Measurements from ENCODE around the gene ADA. TPM values are rescaled to one million over a fixed set of nuclear protein-coding genes. Genes with fewer than 3 reads are reported as not detected.
"Not testable (repeated sequence)": the region's sequence is repeated elsewhere in the genome, so short reads cannot be mapped to it uniquely, and the experiment has no call there.

Gene ADA
- total RNA-seq, 1 experiment from 2014 or later = 9.6 TPM

DNA sequence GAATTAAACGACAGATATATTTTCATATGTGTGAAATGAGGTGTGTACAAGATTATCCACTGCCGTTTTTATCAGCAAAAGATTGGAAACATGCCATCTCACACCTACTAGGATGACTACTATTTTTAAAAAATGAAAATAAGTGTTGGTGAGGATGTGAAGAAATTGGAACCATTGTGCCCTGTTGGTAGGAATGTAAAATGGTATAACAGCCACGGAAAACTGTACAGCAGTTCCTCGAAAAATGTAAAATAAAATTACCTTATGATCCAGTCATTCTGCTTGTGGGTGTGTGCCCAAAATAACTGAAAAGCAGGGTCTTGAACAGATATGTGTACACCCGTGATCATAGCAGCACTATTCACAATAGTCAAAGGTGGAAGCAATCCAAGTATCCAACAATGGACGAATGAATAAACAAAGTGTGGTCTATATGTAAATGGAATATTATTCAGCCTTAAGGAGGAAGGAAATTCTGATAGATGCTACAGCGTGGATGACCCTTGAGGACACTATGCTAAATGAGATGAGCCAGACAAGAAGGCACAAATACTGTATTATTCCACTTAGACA is 36.6 kb upstream of the ADA start:
- DNase-seq (ENCODE audit: low read depth in 1 of 2, low spot score in 2 of 2) = no peak
- H3K9me3 ChIP-seq (replicated peaks) = 0 out of 2 replicates have a peak, but pooled peaks cover 3% of the 10 kb centered on the region
- H3K4me3 ChIP-seq = no peak overlapping the region
- H3K4me1 ChIP-seq (replicated peaks) = peaks cover 16% of the 10 kb centered on the region
- no peaks in the 10 kb centered on the region for H3K27me3 ChIP-seq (replicated peaks)
- H3K36me3 ChIP-seq = no peaks in the 10 kb centered on the region
- no peak overlapping the region for H3K27ac ChIP-seq

DNA sequence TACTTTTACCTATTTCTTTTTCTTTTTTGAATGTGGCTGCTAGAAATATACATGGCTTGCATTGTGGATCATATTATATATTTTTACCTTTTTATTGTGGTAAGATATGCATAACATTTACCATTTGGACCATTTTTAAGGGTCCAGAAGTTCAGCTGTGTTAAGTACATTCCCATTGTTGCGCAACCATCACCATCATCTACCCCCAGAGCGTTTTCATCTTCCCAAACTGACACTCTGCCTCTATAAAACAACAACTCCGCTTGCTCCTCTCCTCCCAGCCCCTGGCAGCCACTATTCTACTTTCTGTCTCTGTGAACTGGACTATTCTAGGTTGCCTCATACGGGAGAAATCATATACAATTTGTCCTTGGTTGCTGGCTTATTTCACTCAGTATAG is 35.4 kb upstream of the ADA start:
- Histone ChIP-seq H3K27ac (no peak overlapping the region), H3K4me3 (no peak overlapping the region), H3K9me3 (replicated peaks) (0 out of 2 replicates have a peak, but pooled peaks cover 3% of the 10 kb centered on the region), H3K27me3 (replicated peaks) (no peaks in the 10 kb centered on the region), H3K36me3 (no peaks in the 10 kb centered on the region), H3K4me1 (replicated peaks) (peaks cover 7% of the 10 kb centered on the region)
- no peak for DNase-seq (ENCODE audit: low read depth in 1 of 2, low spot score in 2 of 2)

DNA sequence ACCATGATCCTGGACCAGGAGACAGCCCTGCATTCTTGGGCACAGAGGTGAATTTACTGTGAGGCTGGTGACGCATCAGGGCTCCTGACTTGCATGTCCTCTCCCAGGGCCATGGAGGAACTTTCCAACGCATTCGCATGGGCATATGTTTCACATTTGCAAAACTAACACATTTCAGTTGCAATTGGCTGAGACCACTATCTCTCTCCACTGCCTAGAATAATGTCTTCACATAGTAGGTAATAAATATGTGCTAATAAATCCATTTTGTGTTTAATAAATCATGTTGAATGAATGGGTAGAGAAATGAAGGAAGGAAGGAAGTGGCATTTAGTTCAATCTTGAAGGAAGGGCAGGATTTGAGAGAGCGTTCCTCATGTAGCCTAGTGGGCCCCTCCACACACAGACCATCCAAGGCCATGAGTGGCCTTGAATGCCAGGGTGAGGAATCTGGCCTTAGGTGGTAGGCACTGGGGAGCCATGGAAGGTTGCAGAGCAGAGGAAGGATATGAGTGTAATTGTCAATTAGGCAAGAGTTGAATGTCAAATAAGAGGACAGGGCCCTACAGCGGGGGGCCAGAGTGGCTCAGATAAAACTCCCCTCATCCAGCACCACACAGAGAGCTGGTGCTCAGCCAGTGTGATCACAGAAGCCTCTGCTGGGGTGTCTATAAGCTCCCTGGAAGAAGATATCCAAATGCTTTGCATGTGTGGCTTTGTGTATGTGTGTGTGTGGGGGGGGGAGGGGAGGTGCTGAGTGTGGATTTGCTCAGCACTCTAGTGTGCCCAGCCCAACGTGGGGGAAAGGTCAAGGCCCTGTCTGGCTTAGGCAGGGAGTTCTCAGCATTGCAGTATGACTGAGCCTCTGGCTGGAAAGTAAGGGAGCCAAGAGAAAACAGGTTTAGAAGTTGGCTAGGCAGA is 32.8 kb upstream of the ADA start:
- 0 out of 2 replicates have a peak, but pooled peaks cover 3% of the 10 kb centered on the region for H3K9me3 ChIP-seq (replicated peaks)
- no peak for DNase-seq (ENCODE audit: low read depth in 1 of 2, low spot score in 2 of 2)
- H3K4me3 ChIP-seq = no peak overlapping the region
- H3K4me1 ChIP-seq (replicated peaks) = peaks cover 7% of the 10 kb centered on the region
- no peaks in the 10 kb centered on the region for H3K27me3 ChIP-seq (replicated peaks)
- no peaks in the 10 kb centered on the region for H3K36me3 ChIP-seq
- H3K27ac ChIP-seq = no peak overlapping the region

DNA sequence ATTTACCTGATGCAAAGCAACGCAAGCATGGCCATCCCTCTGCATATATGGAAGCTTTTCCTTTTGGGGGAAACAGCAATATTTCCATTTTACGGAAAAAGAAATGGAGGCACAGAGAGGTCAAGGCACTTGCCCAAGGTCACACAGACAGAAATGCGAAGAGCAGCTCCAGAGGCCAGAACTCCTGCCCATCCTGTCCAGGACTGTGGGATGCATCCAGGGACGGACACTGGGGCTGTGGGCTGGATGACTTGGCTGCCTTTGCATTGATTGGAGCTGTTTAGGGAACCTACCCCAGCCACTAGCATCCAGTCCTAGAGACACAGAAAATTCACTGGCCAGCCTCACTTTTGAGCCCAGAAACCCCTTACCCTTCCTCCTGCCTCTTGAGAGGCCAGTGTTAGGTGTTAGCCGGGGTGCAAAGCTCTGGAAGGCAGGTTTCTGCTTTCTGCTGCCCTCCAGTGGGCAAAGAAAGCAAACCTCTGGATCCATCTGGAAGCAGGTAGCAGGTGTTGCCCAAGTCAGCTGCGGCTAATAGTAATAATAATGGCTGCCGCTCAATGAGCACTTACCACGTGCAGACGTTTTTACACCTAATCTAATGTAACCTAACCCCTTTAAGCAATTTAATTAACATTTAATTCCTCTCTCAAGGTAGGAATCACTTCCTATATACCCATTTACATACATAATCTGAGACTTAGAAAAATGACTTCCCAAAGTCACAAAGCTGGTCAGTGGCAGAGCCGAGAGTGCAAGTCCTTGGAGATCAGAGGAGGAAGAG is 32.0 kb upstream of the ADA start:
- DNase-seq (ENCODE audit: low read depth in 1 of 2, low spot score in 2 of 2) = no peak
- H3K4me3 ChIP-seq = no peak overlapping the region
- H3K27me3 ChIP-seq (replicated peaks) = no peaks in the 10 kb centered on the region
- 0 out of 2 replicates have a peak, but pooled peaks cover 3% of the 10 kb centered on the region for H3K9me3 ChIP-seq (replicated peaks)
- H3K27ac ChIP-seq = no peak overlapping the region
- H3K4me1 ChIP-seq (replicated peaks) = peaks cover 6% of the 10 kb centered on the region
- no peaks in the 10 kb centered on the region for H3K36me3 ChIP-seq

DNA sequence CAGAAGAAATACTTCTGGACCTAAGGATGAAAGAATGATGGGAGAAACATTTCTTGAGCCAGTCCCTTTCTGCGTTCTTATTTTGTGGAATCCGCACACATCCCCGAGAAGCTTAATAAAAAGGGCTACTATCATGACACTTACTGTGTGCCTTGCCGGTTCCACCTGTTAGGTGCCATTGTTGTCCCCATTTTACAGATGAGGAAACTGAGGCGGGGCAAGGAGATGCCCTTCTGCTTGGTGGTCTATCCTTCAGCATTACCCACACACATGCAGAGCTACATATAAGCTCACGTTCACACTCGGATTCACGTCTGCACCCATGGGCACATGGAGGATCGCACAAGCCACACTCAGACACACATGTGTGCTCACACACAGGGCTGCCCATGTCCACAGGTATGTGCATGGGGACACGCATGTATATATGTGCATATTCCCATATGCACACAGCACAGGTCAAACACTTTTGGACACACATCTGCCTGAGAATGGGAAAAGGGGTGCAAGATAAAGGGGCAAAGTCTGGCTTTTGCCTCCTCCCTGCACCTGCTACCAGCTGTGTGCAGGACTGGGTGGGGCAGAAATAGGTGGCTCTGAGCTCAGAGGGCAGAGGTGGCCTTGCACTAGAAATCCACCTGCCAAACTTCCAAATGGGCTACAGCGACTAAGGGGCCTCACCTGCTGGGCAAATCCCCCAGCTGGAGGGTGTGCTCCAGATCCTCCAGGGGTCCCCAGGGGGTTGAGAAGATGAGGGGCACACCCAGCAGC is 30.5 kb upstream of the ADA start:
- Histone ChIP-seq H3K27ac (no peak overlapping the region), H3K4me1 (replicated peaks) (no peaks in the 10 kb centered on the region), H3K4me3 (no peak overlapping the region), H3K36me3 (no peaks in the 10 kb centered on the region), H3K27me3 (replicated peaks) (no peaks in the 10 kb centered on the region), H3K9me3 (replicated peaks) (no peaks in the 10 kb centered on the region)
- no peak for DNase-seq (ENCODE audit: low read depth in 1 of 2, low spot score in 2 of 2)

DNA sequence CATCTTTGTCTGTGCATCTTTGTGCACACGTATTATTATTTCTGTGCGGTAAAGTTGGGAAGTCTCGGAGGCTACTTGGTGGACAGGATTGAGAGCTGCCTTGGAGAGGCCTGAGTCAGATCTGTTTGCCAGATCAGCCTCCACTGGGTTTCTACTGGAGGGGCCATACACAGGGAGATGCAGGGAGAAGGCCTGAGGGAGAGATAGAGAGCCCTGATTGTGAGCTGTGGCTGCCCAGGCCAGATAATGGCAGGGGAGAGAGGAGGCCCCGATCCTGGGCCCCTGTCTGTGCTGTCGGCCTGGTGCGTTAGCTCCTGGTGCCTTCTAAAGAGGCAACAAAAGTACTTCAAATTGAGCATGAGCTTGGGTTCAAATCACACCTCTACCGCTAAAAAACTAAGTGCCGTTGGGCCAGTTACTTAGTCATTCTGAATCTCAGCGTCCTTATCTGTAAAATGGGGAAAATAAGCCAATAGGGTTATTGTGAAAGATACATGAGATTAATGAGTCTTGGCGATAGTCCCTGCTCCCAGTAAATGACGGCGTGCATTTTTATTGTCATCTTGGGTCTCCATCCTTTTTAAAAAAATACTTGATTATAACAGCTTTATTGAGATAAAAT is 27.6 kb upstream of the ADA start:
- Histone ChIP-seq H3K4me1 (replicated peaks) (no peaks in the 10 kb centered on the region), H3K27me3 (replicated peaks) (no peaks in the 10 kb centered on the region), H3K27ac (no peak overlapping the region), H3K36me3 (no peaks in the 10 kb centered on the region), H3K9me3 (replicated peaks) (no peaks in the 10 kb centered on the region), H3K4me3 (no peak overlapping the region)
- no peak for DNase-seq (ENCODE audit: low read depth in 1 of 2, low spot score in 2 of 2)

DNA sequence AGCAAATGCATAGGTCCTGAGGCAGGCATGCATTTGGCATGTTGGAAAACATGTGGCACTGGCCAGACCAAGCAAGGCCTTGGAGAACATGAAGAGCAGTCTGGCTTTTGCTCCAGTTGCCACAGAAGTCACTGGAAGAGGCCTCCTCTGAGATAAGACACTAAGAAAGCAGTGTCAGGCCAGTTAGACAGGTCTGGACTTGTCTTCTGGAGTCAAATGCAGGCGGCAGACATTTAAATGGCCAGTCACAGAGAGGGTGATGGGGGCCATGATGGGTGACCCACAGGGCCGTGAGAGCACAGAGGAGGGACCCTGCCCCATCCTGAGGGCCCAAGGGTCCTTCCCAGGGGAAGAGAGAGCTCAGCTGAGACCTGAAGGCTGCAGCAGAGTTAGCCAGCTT is 26.7 kb upstream of the ADA start:
- DNase-seq (ENCODE audit: low read depth in 1 of 2, low spot score in 2 of 2) = no peak
- H3K9me3 ChIP-seq (replicated peaks) = no peaks in the 10 kb centered on the region
- no peaks in the 10 kb centered on the region for H3K36me3 ChIP-seq
- no peaks in the 10 kb centered on the region for H3K4me1 ChIP-seq (replicated peaks)
- H3K27ac ChIP-seq = no peak overlapping the region
- no peaks in the 10 kb centered on the region for H3K27me3 ChIP-seq (replicated peaks)
- H3K4me3 ChIP-seq = no peak overlapping the region

DNA sequence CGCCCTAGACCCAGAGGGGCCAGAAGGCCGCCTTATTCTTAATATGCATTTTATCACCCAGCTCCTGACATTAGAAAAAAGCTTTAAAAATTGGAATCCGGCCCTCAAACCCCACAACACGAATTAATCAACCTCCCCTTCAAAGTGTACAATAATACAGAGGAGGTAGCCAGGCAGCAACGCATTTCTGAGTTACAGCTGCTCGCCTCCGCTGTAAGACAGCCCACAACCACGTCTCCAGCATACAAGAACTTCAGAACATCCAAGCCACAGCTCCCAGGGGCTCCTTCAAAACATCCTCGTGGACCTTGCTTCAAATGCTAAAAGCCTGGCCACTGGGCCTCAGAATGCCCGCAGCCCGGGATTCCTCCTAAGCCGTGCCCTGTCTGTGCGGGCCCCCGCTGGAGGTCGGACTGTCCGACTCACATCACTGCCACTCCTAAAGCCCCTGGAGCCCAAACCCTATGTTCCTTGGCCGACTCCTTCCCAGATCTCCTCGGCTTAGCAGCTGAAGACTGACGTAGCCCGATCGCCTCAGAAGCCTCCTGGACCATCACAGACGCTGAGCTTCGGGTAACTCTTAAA is 20.9 kb upstream of the ADA start:
- DNase-seq (ENCODE audit: low read depth in 1 of 2, low spot score in 2 of 2); H3K4me1 ChIP-seq (replicated peaks): not testable (repeated sequence)

DNA sequence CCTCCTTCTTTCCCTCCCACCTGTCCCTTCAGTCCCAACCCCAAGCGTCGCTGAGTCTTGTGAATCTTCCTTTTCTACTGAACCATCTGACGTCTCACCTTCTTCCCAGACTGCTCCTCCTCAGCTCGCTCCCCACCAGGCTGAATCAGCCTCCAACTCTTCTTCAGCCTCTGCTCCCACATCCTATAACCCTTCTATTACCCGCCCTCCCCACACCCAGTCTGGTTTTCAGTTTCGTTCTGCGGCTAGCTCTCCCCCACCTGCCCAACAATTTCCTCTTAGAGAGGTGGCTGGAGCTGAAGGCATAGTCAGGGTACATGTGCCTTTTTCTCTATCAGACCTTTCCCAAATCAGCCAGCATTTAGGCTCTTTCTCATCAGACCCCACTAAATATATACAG is 20.0 kb upstream of the ADA start:
- not testable (repeated sequence) for H3K4me1 ChIP-seq (replicated peaks); H3K36me3 ChIP-seq; H3K4me3 ChIP-seq; H3K27ac ChIP-seq; H3K27me3 ChIP-seq (replicated peaks); DNase-seq (ENCODE audit: low read depth in 1 of 2, low spot score in 2 of 2); H3K9me3 ChIP-seq (replicated peaks)

More for the DNA sequence above, 20.9 kb upstream of the ADA start:
- not testable (repeated sequence) for H3K9me3 ChIP-seq (replicated peaks); H3K4me3 ChIP-seq; H3K36me3 ChIP-seq; H3K27ac ChIP-seq; H3K27me3 ChIP-seq (replicated peaks)

DNA sequence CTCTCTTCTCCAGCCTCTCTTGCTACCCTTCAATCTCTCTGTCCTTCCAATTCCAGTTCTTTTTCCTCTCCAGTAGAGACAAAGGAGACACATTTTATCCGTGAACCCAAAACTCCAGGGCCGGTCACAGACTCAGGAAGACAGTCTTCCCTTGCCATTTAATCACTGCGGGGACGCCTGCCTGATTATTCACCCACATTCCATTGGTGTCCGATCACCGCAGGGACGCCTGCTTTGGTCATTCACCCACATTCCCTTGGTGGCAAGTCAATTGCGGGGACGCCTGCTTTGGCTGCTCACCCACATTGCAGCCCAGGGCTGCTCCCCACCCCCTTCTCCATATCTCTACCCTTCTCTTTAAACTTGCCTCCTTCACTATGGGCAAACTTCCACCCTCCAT is 19.4 kb upstream of the ADA start:
- peak; percentile 50 to 79 for DNase-seq (ENCODE audit: low read depth in 1 of 2, low spot score in 2 of 2)
- not testable (repeated sequence) for H3K4me1 ChIP-seq (replicated peaks); H3K9me3 ChIP-seq (replicated peaks); H3K4me3 ChIP-seq; H3K27me3 ChIP-seq (replicated peaks); H3K36me3 ChIP-seq
- H3K27ac ChIP-seq = peak overlapping the region; percentile 29; the same call in 1 of the 2 replicates

DNA sequence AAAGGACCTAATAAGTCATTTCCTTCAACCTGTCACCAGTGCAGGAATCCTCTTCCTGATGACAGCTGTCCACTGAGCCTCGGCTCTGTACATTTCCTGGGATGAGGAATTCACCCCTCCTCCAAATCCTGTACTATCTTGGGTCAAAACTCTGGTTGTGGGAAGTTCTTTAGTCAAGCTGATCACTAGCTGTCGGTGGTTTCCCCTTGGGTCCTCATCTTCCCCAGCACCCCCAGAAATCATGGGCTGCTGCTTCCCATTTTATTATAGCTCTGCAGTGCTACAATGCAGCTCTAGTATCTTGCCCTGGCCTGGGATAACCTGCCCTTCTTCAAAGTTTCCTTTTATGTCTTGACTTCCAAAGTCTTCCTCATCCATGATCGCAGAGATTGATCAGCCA is 14.6 kb upstream of the ADA start:
- Histone ChIP-seq H3K9me3 (replicated peaks) (no peaks in the 10 kb centered on the region), H3K4me1 (replicated peaks) (peaks cover 7% of the 10 kb centered on the region), H3K27me3 (replicated peaks) (no peaks in the 10 kb centered on the region), H3K36me3 (no peaks in the 10 kb centered on the region), H3K4me3 (no peak overlapping the region), H3K27ac (no peak overlapping the region)
- no peak for DNase-seq (ENCODE audit: low read depth in 1 of 2, low spot score in 2 of 2)

DNA sequence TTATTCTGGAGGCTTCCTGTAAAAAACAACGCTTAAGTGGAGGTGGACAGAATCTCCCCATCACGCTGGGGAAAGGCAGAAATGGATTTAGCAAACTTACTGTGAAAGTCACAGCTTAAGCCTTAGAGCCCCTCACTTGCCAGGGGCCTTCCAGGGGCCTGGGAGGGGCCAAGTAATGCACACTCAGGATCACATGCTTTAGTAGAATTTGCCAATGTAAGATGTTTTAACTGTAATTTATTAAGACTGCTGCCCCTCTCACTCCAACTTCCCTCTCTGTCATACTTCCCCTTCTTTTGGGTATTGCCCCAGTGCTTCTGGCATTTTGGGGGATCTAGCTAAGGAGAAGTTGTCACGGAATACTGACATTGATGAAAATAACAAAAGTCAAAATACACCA is 12.6 kb upstream of the ADA start:
- no peaks in the 10 kb centered on the region for H3K4me1 ChIP-seq (replicated peaks)
- H3K4me3 ChIP-seq = no peak overlapping the region
- no peak overlapping the region for H3K27ac ChIP-seq
- DNase-seq (ENCODE audit: low read depth in 1 of 2, low spot score in 2 of 2) = no peak
- no peaks in the 10 kb centered on the region for H3K27me3 ChIP-seq (replicated peaks)
- H3K9me3 ChIP-seq (replicated peaks) = no peaks in the 10 kb centered on the region
- H3K36me3 ChIP-seq = no peaks in the 10 kb centered on the region

DNA sequence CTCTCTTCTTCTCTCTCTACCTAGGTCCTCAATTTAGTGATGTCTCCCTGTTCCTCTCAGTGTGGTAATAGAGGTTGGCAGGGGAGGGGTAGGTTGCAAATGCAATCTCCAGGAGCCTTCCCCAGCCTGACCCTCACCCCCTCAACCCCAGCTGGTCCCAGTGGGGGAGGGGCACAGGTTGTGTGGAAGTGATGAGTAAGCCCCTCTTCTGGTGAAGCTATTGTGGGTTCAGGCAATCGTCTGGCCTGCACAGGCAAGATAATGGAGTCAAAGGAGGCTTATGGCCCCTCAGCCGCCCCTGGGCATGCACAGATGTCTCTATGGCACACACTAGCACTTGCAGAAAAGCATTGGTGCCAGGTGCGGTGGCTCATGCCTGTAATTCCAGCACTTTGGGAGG is 10.8 kb upstream of the ADA start:
- DNase-seq (ENCODE audit: low read depth in 1 of 2, low spot score in 2 of 2) = no peak
- H3K4me3 ChIP-seq = no peak overlapping the region
- H3K27me3 ChIP-seq (replicated peaks) = no peaks in the 10 kb centered on the region
- H3K9me3 ChIP-seq (replicated peaks) = no peaks in the 10 kb centered on the region
- H3K4me1 ChIP-seq (replicated peaks) = no peaks in the 10 kb centered on the region
- no peak overlapping the region for H3K27ac ChIP-seq
- H3K36me3 ChIP-seq = no peaks in the 10 kb centered on the region

All from SJSA1 (cell line).